Sciatic nerve (tissue), 2 donors: Measurements from ENCODE around the gene DNAH1. TPM values are rescaled to one million over a fixed set of nuclear protein-coding genes. Genes with fewer than 3 reads are reported as not detected.

Experiments used
- ATAC-seq: fragments of 200-7000 bp; cut with Tn5 transposase; one replicate; pipeline ENCODE4 v1.9.1; 2020; ENCODE audit warnings: mild to moderate bottlenecking, moderate library complexity
- DNase-seq: peaks from one replicate; pipeline ENCODE4 v3.0.0-alpha.2; 2020; ENCODE audit warnings: low spot score
- intact Hi-C: fragments of 100-400 bp; cut with DNase I; formaldehyde crosslinking; loops from one replicate; pipeline ENCODE4 v1.14.2; 2022
- total RNA-seq: library from RNA; stranded (reverse); fragmentation: NEBNext Ultra II Directional; extraction: Animal tissue kit (Norgen Biotek cat#: 25700); gene quantifications from one replicate; pipeline ENCODE4 v1.2.1, GENCODE V29; 2021
- donor health status: DM: no; HTN: no; CAD: no.
- donor health status: DM: no; HTN: no; CAD: no.

Gene DNAH1
- total RNA-seq, 1 donor from 2014 or later = 20.1 TPM

GRCh38 chr3:52407779-52408178 lies 91.7 kb downstream of the DNAH1 start:
- ATAC-seq = no peak
- intact Hi-C loops = no loop called here
- peak; percentile 71 for DNase-seq

- DNase-seq (peak; percentile 52), ATAC-seq (no peak)
- intact Hi-C loops = no loop called here
These were observed 92.3 kb downstream of the DNAH1 start for GRCh38 chr3:52408466-52408865.

- intact Hi-C loops = no loop called here
- no peak for DNase-seq
- no peak for ATAC-seq
These were observed 99.7 kb downstream of the DNAH1 start for GRCh38 chr3:52415800-52416199.

- ATAC-seq (peak; percentile 43), DNase-seq (no peak)
- intact Hi-C loops = no loop called here
These were observed 104.3 kb downstream of the DNAH1 start for GRCh38 chr3:52420388-52420787.

GRCh38 chr3:52422669-52423068 lies 106.5 kb downstream of the DNAH1 start:
- intact Hi-C loops = no loop called here
- ATAC-seq (no peak), DNase-seq (peak; percentile 14)

- intact Hi-C loops = no loop called here
- DNase-seq (peak; percentile 34), ATAC-seq (peak; percentile 54)
These were observed 107.1 kb downstream of the DNAH1 start for GRCh38 chr3:52423173-52423572.

- DNase-seq (peak; percentile 79), ATAC-seq (peak; percentile 91)
- intact Hi-C loops = no loop called here
These were observed 112.3 kb downstream of the DNAH1 start for GRCh38 chr3:52428151-52429005.

- intact Hi-C loops = no loop called here
- ATAC-seq (peak; percentile 3), DNase-seq (peak; percentile 50)
These were observed 112.9 kb downstream of the DNAH1 start for GRCh38 chr3:52429031-52429430.

GRCh38 chr3:52429779-52430415 lies 113.8 kb downstream of the DNAH1 start:
- DNase-seq = peak; percentile 54
- ATAC-seq = no peak
- intact Hi-C loops = no loop called here

- ATAC-seq (no peak), DNase-seq (peak; percentile 41)
- intact Hi-C loops = no loop called here
These were observed 114.3 kb downstream of the DNAH1 start for GRCh38 chr3:52430416-52430810.

GRCh38 chr3:52431459-52432223 lies 115.5 kb downstream of the DNAH1 start:
- intact Hi-C loops = no loop called here
- peak; percentile 33 for DNase-seq
- ATAC-seq = no peak

GRCh38 chr3:52432225-52432624 lies 116.1 kb downstream of the DNAH1 start:
- ATAC-seq (no peak), DNase-seq (peak; percentile 51)
- intact Hi-C loops = no loop called here

GRCh38 chr3:52432691-52433141 lies 116.6 kb downstream of the DNAH1 start:
- no peak for ATAC-seq
- peak; percentile 57 for DNase-seq

GRCh38 chr3:52433328-52433995 lies 117.3 kb downstream of the DNAH1 start:
- intact Hi-C loops = no loop called here
- no peak for ATAC-seq
- peak; percentile 36 for DNase-seq

More at GRCh38 chr3:52432691-52433141, 116.6 kb downstream of the DNAH1 start:
- intact Hi-C loops = no loop called here

GRCh38 chr3:52433996-52434479 lies 117.9 kb downstream of the DNAH1 start:
- intact Hi-C loops = no loop called here
- ATAC-seq (no peak), DNase-seq (peak; percentile 26)

- ATAC-seq = no peak
- intact Hi-C loops = no loop called here
- DNase-seq = peak; percentile 48
These were observed 118.5 kb downstream of the DNAH1 start for GRCh38 chr3:52434491-52435115.

GRCh38 chr3:52435246-52436101 lies 119.4 kb downstream of the DNAH1 start:
- peak; percentile 56 for DNase-seq
- intact Hi-C loops = no loop called here
- ATAC-seq = no peak
